BE2C (cell line): ENCODE measurements around the gene SYNM.

Experiments
- DNase-seq: peaks from one replicate; pipeline ENCODE4 v3.0.0-alpha.2; 2020
- H3K27me3 ChIP-seq: fragments of 250-450 bp; sonication (Bioruptor Pico); 2 replicates; pipeline ENCODE4 v1.5.1; 2020; ENCODE audit warnings: mild to moderate bottlenecking
- H3K36me3 ChIP-seq: fragments of 250-450 bp; sonication (Bioruptor Pico); 2 replicates; pipeline ENCODE4 v1.5.1; 2020; ENCODE audit warnings: mild to moderate bottlenecking
- H3K4me1 ChIP-seq: fragments of 250-450 bp; sonication (Bioruptor Pico); 2 replicates; pipeline ENCODE4 v1.5.1; 2020
- H3K4me3 ChIP-seq: 2 replicates; pipeline ENCODE4 v1.5.1; 2011; ENCODE audit warnings: low read depth, low read length
- H3K9me3 ChIP-seq: fragments of 250-450 bp; sonication (Bioruptor Pico); 2 replicates; pipeline ENCODE4 v1.5.1; 2020
- CTCF ChIP-seq: IDR thresholded peaks from 2 replicates; pipeline ENCODE4 v1.5.1; 2012; ENCODE audit warnings: mild to moderate bottlenecking, low read depth, low read length

The SYNM gene

GRCh38 chr15:99114511-99115299 lies 9.8 kb downstream of the SYNM start:
- no peak for DNase-seq
- no peak overlapping the region for H3K4me3 ChIP-seq
- no peak for TF ChIP-seq CTCF
- peaks cover 65% of the 10 kb centered on the region for H3K36me3 ChIP-seq
- no peaks in the 10 kb centered on the region for H3K4me1 ChIP-seq
- no peaks in the 10 kb centered on the region for H3K27me3 ChIP-seq
- no peaks in the 10 kb centered on the region for H3K9me3 ChIP-seq

- peaks cover 72% of the 10 kb centered on the region for H3K36me3 ChIP-seq
- TF ChIP-seq CTCF: no peak
- no peak for DNase-seq
Measured at GRCh38 chr15:99115300-99116215, 10.7 kb downstream of the SYNM start.

GRCh38 chr15:99117111-99117510 lies 12.2 kb downstream of the SYNM start:
- no peak for TF ChIP-seq CTCF
- peaks cover 13% of the 10 kb centered on the region for H3K4me1 ChIP-seq

More at GRCh38 chr15:99115300-99116215, 10.7 kb downstream of the SYNM start:
- H3K4me3 ChIP-seq: no peak overlapping the region
- H3K4me1 ChIP-seq: no peaks in the 10 kb centered on the region
- no peaks in the 10 kb centered on the region for H3K9me3 ChIP-seq
- H3K27me3 ChIP-seq: no peaks in the 10 kb centered on the region

GRCh38 chr15:99117563-99118257 lies 12.8 kb downstream of the SYNM start:
- DNase-seq: no peak
- Histone ChIP-seq H3K4me1 (peaks cover 19% of the 10 kb centered on the region), H3K36me3 (peaks cover 67% of the 10 kb centered on the region), H3K4me3 (no peak overlapping the region), H3K27me3 (no peaks in the 10 kb centered on the region), H3K9me3 (no peaks in the 10 kb centered on the region)
- no peak for TF ChIP-seq CTCF

More at GRCh38 chr15:99117111-99117510, 12.2 kb downstream of the SYNM start:
- no peak for DNase-seq
- no peaks in the 10 kb centered on the region for H3K27me3 ChIP-seq
- H3K36me3 ChIP-seq: peaks cover 68% of the 10 kb centered on the region
- H3K4me3 ChIP-seq: no peak overlapping the region
- no peaks in the 10 kb centered on the region for H3K9me3 ChIP-seq

- H3K36me3 ChIP-seq: peaks cover 62% of the 10 kb centered on the region
- peaks cover 22% of the 10 kb centered on the region for H3K4me1 ChIP-seq
- no peaks in the 10 kb centered on the region for H3K27me3 ChIP-seq
- DNase-seq: no peak
- no peaks in the 10 kb centered on the region for H3K9me3 ChIP-seq
- TF ChIP-seq CTCF: no peak
- no peak overlapping the region for H3K4me3 ChIP-seq
Measured at GRCh38 chr15:99118258-99118632, 13.4 kb downstream of the SYNM start.
